Measurements from ENCODE around the gene PNLIPRP1.

Gene PNLIPRP1

GRCh38 chr10:116602648-116603400, 12.1 kb downstream of the PNLIPRP1 start:
- peak; percentile 54 for DNase-seq

- DNase-seq, result no peak
Measured at GRCh38 chr10:116606061-116606483, 15.3 kb downstream of the PNLIPRP1 start.

- DNase-seq, result no peak
Measured at GRCh38 chr10:116607336-116607735, 16.6 kb downstream of the PNLIPRP1 start.

- DNase-seq, result no peak
Measured at GRCh38 chr10:116608686-116609594, 18.2 kb downstream of the PNLIPRP1 start.

- no peak for DNase-seq
Measured at GRCh38 chr10:116610443-116611152, 19.8 kb downstream of the PNLIPRP1 start.

- no peak for DNase-seq
Measured at GRCh38 chr10:116611153-116611545, 20.4 kb downstream of the PNLIPRP1 start.

GRCh38 chr10:116612107-116612769, 21.5 kb downstream of the PNLIPRP1 start:
- DNase-seq, result no peak

- DNase-seq, result no peak
Measured at GRCh38 chr10:116613471-116613870, 22.7 kb downstream of the PNLIPRP1 start.

GRCh38 chr10:116614796-116615195, 24.0 kb downstream of the PNLIPRP1 start:
- no peak for DNase-seq

- DNase-seq, result no peak
Measured at GRCh38 chr10:116615199-116615776, 24.5 kb downstream of the PNLIPRP1 start.

- DNase-seq, result no peak
Measured at GRCh38 chr10:116620423-116621400, 30.0 kb downstream of the PNLIPRP1 start, which contains the start of gene PNLIPRP2. Gene PNLIPRP2 (plus strand): TSS chr10:116620953.

GRCh38 chr10:116621476-116621875, 30.7 kb downstream of the PNLIPRP1 start:
- no peak for DNase-seq

- DNase-seq, result no peak
Measured at GRCh38 chr10:116621934-116622655, 31.3 kb downstream of the PNLIPRP1 start.

GRCh38 chr10:116625845-116626244, 35.1 kb downstream of the PNLIPRP1 start:
- no peak for DNase-seq

- no peak for DNase-seq
Measured at GRCh38 chr10:116626815-116627214, 36.1 kb downstream of the PNLIPRP1 start.

- DNase-seq, result no peak
Measured at GRCh38 chr10:116627386-116627933, 36.7 kb downstream of the PNLIPRP1 start.

GRCh38 chr10:116629340-116629739, 38.6 kb downstream of the PNLIPRP1 start:
- no peak for DNase-seq

GRCh38 chr10:116630020-116630419, 39.3 kb downstream of the PNLIPRP1 start:
- no peak for DNase-seq

- DNase-seq, result no peak
Measured at GRCh38 chr10:116631871-116632295, 41.1 kb downstream of the PNLIPRP1 start.
